Measurements from ENCODE around the gene EXT2.

GRCh38 chr11:44275961-44276550 lies 180.6 kb downstream of the EXT2 start:
- TF ChIP-seq EZH2 (IDR thresholded peaks at IDR 0.05; ENCODE audit: insufficient read depth, low read length) (no peak), CTCF (IDR thresholded peaks at IDR 0.05; ENCODE audit: insufficient read depth, low read depth, low read length) (no peak)

Data from astrocyte (in vitro differentiated cells and primary cell).